PFSK-1 (cell line): ENCODE measurements around the gene NID1.
A peak's percentile ranks its signal among the peaks of the same experiment; 100 is the strongest.

Experiments
- TAF1 ChIP-seq: IDR thresholded peaks from 2 replicates; pipeline ENCODE4 v1.6.1; 2012; ENCODE audit warnings: low read length, control low read depth, borderline replicate concordance; ENCODE audit not compliant: insufficient read depth
- TF ChIP-seq, protein P1 (sequence below), 2 experiments: IDR thresholded peaks; 2 replicates each; pipeline versions ENCODE4 v1.6.1 to v1.8.0; 2011 to 2012; ENCODE audit warnings: low read depth in 2 of 2, low read length in 2 of 2, control low read depth in 1 of 2, inconsistent platforms in 1 of 2, mild to moderate bottlenecking in 1 of 2, moderate library complexity in 1 of 2; ENCODE audit not compliant: insufficient read depth in 1 of 2

GRCh38 chr1:236063919-236064673, 794 bp downstream of the NID1 start:
- TF ChIP-seq TAF1: peak; percentile 68; the same call in 1 of the 2 replicates
- TF ChIP-seq, protein P1, sequence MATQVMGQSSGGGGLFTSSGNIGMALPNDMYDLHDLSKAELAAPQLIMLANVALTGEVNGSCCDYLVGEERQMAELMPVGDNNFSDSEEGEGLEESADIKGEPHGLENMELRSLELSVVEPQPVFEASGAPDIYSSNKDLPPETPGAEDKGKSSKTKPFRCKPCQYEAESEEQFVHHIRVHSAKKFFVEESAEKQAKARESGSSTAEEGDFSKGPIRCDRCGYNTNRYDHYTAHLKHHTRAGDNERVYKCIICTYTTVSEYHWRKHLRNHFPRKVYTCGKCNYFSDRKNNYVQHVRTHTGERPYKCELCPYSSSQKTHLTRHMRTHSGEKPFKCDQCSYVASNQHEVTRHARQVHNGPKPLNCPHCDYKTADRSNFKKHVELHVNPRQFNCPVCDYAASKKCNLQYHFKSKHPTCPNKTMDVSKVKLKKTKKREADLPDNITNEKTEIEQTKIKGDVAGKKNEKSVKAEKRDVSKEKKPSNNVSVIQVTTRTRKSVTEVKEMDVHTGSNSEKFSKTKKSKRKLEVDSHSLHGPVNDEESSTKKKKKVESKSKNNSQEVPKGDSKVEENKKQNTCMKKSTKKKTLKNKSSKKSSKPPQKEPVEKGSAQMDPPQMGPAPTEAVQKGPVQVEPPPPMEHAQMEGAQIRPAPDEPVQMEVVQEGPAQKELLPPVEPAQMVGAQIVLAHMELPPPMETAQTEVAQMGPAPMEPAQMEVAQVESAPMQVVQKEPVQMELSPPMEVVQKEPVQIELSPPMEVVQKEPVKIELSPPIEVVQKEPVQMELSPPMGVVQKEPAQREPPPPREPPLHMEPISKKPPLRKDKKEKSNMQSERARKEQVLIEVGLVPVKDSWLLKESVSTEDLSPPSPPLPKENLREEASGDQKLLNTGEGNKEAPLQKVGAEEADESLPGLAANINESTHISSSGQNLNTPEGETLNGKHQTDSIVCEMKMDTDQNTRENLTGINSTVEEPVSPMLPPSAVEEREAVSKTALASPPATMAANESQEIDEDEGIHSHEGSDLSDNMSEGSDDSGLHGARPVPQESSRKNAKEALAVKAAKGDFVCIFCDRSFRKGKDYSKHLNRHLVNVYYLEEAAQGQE (IDR thresholded peaks at IDR 0.05; ENCODE audit: insufficient read depth in 1 of 2, low read depth in 2 of 2, low read length in 2 of 2): no peak
